Inflammatory macrophage treated with lipopolysaccharide for 1 hour (primary cell): ENCODE data around the gene ZNF91.
"Not testable (repeated sequence)": the region's sequence is repeated elsewhere in the genome, so short reads cannot be mapped to it uniquely, and the experiment has no call there.

Source experiments
- DNase-seq, 2 donors: peaks; one replicate each; pipeline ENCODE4 v3.0.0-alpha.2; 2020 to 2022

The ZNF91 gene

DNA sequence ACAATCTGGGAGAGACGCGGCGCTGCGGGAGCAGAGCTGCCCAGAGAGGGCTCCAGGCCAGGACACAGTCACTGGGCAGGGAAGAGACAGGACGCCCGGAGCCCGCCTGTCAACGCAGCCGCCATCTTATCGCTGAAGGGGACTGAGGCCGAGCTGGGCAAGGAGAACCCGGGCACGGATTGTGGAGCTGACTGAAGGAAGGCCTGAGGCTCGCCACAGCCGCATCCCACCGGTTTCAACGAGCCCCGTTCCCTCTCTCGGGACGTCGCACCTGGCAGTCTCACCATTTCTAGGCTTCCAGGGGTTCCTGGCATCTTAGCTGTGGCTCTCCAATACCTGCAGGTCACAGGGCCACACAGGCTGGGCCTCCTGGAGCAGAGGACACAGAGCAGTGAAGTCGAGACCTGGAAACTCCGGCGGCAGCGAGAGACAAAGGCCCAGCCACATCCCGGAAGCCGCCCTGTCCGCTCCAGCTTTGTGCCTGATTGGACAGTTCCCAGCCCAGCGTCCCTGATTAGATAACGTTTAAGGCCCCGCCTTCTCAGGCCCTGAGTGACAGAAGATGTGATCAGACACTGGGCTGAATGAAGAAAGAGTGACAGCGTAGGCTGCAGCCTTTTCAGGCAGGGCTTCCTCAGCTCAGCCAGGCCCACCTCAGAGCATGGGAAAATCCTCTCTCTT is at the start of gene ZNF91:
Gene ZNF91, minus strand, starts transcription at position 431 of the 681 bp plus-strand sequence. Its CDS starts 117 bp downstream, at position 314.
- DNase-seq, result peak; percentile 95 to 98

DNA sequence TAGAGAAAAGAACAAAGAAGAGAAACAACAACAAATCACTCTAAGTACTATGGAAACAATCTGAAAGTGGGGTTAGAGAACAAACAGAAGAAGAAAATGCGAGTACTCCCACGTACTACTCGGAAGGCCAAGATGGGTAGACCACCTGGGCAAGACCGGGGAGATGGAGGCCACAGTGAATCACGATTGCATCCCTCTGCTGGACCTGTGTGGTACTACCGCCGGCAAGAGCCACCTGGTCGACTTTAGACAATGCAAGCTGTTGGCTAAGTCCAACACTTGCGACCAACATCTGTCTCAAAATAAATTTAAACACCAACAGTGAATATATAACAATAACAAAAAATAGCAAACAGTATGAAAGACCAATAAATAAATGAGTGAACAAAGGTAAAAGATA is 45.5 kb upstream of the ZNF91 start:
- DNase-seq, result peak in 1 of 2 donors; percentile 0

DNA sequence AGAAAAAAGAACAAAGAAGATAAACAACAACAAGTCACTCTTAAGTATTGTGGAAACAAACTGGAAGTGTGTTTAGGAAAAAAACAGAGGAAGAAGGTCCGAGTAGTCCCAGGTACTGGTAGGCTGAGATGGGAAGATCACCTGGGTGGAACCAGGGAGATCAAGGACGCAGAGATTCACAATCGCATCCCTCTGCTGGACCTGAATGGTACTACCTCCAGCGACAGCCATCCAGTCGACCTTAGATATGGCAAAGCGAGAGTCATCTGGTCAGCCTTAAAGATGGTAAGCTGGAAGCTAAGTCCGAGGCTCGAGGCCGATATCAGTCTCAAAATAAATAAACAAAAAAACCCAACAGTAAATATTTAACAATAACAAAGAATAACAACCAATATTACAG is 44.9 kb upstream of the ZNF91 start:
- no peak for DNase-seq

DNA sequence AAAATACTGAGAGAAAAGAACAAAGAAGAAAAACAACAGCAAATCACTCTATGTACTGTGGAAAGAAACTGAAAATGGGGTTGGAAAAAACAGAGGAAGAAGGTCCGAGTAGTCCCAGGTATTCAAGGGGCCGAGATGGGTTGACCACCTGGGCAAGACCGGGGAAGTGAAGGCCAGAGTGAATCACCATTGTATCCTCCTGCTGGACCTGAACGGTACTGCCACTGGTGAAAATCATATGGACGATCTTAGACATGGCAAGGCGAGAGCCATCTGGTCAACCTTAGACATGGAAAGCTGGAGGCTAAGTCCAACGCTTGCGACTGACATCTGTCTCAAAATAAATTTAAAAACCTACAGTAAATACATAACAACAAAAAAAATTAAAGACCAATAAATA is 44.4 kb upstream of the ZNF91 start:
- no peak for DNase-seq

DNA sequence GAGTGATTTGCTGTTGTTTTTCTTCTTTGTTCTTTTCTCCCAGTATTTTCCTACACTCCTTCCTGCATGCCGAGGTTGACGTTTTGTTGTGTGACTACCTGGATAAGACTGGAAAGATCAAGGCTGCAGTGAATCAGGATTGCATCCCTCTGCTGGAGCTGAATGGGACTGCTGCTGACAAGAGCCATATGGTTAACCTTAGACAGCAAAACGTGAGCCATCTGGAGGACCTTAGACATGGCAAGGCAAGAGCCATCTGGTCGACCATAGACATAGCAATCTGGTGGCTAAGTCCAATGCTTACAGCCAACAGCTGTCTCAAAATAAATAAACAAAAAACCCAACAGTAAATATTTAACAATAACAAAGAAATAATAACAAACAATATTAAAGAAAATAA is 42.6 kb upstream of the ZNF91 start:
- DNase-seq, result no peak

DNA sequence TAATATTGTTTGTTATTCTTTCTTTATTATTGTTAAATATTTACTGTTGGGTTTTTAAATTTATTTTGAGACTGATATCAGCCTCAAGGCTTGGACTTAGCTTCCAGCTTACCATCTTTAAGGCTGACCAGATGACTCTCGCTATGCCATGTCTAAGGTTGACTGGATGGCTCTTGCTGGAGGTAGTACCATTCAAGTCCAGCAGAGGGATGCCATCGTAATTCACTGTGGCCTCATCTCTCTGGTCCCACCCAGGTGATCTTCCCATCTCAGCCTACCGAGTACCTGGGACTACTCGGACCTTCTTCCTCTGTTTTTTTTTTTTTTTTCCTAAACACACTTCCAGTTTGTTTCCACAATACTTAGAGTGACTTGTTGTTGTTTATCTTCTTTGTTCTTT is 41.7 kb upstream of the ZNF91 start:
- peak in 1 of 2 donors; percentile 1 for DNase-seq

DNA sequence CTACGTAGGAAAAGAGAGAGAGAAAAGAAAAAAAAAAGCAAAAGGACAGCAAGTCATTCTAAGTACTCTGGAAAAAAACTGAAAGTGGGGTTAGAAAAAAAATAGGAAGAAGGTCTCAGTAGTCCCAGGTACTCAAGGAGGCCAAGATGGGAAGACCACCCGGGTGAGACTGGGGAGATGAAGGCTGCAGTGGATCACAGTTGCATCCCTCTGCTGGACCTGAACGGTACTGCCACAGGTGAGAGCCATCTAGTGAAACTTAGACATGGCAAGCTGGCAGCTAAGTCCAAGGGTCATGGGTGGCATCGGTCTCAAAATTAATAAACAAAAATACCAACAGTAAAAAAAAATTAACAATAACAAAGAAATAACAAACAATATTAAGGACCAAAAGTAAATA is 41.0 kb upstream of the ZNF91 start:
- no peak for DNase-seq

DNA sequence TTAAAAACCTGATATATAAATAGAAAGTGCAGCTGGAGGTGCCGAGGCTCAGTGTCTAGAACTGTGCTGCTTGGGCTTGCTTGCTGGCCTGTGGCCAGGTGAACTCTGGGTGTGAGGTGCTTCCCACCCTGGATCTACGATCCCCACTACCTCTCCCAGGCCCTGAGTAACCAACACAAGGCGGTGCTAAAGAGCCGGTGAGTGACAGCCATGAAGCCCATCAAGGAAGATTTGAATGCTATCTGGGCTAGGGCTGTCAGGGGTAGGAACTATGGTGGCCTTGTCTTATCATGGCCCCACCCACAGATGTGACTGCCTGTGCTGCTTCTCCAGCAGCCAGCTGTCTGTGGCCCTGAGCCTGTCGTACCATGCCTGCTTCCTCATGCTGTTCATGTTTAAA is 25.6 kb upstream of the ZNF91 start:
- no peak for DNase-seq

DNA sequence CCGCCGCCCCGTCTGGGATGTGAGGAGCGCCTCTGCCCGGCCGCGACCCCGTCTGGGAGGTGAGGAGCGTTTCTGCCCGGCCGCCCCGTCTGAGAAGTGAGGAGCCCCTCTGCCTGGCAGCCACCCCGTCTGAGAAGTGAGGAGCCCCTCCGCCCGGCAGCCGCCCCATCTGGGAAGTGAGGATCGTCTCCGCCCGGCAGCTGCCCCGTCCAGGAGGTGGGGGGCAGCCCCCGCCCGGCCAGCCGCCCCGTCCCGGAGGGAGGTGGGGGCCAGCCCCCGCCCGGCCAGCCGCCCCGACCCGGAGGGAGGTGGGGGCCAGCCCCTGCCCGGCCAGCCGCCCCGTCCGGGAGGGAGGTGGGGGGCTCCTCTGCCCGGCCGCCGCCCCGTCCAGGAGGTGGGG is 24.0 kb upstream of the ZNF91 start:
- DNase-seq, result not testable (repeated sequence)

DNA sequence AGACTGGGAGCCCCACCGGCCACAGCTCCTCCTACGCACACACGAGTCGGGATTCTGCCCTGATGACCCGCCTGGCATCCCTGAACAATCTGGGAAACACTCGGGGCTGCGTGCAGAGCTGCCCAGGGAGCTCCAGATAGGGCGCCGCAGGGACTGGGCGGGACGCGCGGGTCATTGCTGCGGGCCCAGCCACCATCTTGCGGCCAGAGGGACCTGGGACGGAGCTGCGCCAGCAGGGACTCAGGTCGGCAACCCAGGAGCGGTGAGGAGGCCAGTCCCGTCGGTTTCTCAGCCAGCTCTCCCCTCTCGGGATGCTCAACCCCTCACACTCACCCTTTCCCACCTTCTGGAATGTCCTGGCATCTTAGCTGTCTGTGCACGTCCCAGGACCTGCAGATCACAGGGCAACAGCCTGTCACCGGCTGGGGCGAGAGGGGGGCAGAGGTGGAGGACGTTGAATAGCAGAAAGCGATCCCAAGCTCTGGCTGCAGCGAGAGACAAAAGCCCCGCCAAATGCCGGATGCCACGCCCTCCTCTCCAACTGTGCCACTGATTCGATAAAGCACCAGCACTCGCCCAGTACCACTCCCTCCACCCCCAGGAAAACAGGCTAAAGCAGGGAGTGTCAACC is 20.4 kb upstream of the ZNF91 start:
- no peak for DNase-seq

DNA sequence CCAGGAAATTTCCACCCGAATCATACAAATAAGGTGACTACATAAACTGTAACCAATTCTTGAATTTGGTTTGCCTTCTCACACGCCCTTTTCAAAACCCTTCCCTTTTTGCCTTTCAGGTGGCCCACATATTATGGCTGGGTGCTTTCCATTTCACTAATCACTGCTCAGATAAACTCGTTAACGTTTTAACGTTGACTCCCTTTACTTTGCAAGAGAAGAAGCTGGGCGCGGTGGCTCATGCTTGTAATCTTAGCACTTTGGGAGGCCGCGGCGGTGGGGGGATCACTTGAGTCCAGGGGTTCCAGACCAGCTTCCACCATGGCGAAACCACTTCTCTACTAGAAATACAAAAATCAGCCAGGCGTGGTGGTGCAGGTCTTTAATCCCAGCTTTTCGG is 19.8 kb upstream of the ZNF91 start:
- no peak for DNase-seq

DNA sequence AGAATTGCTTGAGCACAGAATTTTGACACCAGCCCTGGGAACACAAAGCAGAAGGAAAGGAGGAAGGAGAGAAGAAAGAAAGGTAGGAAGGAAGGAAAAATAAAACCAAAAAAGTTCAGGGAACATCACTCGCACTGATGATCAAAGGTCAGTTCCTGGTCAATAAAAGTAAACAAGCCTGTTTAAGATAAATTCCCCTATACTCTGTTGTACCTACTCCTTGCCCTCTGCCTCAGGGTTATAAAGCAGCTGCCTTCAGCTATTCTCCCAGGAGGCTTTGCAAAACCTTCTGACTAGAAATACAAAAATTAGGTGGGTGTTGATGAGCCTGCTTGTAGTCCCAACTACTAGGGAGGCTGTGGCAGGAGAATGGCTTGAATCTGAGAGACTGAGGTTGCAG is 14.9 kb upstream of the ZNF91 start:
- no peak for DNase-seq

DNA sequence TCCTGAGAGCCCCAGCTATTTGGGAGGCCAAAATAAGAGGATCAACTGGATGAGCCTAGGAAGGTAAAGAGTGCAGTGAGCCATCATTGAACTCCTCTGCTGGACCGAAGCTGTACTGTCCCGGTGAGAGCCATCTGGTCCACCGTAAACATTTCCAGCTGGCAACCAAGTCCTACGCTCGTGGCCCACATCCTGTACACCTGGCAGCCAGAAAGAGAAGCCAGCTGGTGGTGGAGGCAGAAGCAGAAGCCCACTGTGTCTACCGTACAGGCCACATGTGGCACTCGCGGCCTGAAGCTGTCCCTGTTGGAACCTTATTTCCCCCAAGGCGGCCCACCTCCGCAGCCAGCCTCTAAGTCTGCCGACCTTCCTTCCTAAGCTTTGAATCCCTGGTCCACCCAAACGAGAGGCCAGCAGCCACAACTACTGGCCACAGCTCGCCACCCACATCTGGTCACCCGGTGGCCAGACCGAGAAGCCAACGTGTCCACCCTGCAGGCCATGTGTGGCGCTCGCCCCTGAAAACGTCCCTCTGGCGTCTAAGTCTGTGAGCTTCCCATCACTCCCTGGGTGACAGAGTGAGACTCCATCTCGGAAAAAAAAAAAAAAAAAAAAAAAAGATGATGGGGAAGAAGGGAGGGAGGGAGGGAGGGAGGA is 14.2 kb upstream of the ZNF91 start:
- DNase-seq, result no peak

DNA sequence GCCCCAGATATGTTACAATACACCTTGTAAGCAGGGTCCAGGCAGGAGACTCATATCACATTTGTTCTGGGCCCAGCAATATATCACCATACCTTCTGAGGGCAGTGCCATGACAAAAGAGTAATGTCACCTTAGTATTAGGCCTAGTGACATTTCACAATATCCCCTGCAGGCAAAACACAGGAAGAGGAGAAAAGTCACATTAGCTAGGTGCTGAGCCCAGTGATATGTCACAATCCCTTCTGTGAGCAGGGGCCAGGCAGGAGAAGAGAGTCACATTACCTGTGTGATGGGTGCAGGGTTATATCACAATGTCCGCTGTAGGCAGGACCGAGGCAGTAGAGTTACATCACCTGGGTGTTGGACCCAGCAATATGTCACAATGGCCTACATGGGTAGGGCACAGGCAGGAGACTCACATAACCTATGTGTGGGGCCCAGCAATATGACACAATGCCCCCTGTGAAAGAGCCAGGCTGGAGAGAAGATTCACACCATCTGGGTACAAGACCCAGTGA is 12.4 kb upstream of the ZNF91 start:
- no peak for DNase-seq

DNA sequence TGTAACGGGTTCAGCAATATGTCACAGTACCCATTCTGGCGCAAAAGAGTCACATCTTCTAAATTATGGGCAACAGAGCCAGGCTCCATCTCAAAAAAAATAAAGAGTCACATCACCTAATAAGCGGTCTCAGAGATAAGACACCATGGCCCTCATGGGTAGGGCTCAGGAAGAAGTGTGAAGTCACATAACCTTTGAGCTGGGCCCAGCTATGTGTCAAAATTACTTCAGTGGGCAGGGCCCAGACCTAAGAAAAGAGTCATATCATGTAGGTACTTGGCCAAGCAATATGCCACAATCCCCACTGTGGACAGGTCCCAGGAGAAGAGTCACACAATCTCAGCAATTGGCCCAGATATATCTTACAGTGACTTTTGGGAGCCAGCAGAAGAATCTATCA is 11.4 kb upstream of the ZNF91 start:
- DNase-seq, result no peak

DNA sequence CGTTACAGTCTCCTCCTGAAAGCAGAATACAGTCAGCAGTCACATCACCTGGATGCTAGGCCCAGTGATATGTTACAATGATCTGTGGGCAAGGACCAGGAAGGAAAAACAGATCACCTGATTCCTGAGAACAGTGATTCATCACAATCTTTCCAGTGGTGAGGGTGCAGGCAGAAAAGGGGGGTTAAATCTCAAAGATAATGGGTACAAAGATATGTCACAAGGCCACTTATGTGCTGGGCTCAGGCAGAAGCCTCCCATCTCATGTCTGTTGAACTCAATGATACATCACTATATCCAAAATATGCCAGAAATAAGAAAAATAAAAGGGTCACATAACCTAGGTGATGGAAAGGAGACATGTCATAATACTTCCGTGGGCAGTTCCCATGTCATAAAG is 10.8 kb upstream of the ZNF91 start:
- DNase-seq, result no peak

DNA sequence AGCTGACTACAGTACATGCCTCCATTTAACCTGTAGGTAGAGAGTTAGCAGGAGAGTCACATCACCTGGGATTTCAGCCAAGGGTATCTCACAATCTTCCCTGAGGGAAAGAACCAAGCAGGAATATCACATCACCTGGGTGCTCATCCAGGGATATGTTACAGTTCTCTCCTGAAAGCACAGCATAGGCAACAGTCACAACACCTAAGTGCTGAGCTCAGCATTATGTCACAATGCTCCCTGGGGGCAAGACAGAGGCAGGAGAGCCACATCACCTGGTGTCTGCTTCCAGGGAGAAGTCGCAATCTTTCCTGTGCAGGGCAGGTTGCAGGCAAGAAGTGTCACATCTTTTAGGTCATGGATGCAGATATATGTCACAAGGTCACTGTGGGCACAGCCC is 9.4 kb upstream of the ZNF91 start:
- DNase-seq, result no peak

DNA sequence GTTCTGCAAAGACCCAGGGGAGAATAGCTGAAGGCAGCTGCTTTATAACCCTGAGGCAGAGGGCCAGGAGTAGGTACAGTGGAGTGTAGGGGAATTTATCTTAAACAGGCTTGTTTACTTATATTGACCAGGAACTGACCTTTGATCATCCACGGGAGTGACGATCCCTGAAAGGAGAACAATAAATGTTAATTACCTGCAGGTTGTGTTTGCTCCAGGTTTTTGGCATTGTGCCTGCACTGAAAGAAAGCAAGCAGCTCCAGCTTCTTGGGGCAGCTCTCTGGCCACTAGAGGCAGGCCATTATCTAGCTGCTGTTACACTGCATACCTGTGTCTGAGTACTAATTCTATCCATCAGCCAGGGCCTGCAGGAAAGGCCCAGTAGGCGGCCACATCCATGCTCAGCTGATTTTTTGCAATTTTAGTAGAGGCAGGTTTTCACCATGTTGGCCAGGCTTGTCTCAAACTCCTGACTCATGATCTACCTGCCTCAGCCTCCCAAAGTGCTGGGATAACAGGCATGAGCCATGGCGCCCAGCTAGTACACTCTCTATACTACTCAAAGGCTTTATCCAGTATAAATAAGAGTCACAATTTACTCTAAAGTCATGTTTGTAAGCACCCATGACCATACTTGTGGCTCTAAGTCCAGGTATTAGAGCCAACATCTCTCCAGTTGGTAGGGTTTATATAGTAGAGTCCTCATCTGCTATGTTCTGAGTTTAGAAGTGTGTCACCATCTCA is 8.5 kb upstream of the ZNF91 start:
- DNase-seq, result no peak

DNA sequence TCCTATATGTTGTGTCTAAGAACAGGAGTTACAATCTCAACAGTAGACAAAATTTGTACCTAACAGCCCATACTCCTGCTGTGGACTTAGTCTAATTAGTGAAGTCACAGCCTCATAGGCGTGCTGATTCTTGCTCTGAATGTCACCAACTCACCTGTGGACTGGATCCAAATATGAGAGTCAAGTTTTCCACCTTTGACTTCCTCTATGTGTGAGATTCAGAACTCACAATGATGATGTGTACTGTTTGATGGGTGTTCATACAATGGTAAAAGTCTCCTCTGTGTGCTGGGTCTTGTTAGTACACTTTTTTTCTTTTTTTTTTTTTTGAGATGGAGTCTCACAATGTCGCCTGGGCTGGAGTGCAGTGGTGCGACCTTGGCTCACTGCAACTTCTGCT is 7.8 kb upstream of the ZNF91 start:
- no peak for DNase-seq

DNA sequence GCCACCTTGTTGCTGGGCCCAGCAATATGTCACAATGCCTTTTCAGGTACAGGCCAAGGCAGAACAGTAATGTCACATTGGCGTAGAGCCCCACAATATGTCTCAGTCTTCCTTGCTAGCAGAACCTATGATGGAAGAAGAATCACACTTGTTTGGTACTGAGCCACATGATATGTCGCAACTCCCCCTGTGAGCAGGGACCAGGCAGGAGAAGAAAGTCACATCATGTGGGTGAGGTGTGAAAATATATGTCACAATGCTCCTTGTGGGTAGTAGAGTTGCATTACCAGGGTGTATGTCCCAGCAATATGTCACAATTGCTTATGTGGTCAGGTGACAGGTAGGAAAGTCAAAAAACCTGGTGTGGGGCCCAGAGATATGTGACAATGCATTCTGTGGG is 7.1 kb upstream of the ZNF91 start:
- DNase-seq, result no peak

DNA sequence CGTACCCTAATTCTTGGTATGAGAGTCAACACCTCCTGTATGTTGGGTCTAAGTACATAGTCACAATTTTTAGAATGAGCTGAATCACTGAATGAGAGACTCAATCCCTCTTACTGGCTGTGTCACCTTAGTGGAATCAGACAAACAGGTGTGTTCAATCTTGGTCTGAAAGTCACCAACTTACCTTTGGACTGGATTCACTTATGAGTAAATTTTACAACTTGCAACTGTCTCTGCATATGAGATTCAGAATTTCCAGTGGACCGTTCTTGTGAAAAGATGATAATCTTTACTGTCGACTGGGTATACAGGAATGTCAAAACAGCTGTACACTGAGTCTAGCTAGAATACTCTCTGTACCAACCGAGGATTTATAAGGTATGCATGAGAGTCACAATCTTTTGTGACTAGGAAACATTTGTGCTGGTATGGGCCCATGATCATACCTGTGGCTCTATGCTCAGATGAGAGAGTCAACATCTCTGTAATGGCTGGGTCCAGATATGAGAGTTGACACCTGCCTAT is 5.9 kb upstream of the ZNF91 start:
- no peak for DNase-seq

DNA sequence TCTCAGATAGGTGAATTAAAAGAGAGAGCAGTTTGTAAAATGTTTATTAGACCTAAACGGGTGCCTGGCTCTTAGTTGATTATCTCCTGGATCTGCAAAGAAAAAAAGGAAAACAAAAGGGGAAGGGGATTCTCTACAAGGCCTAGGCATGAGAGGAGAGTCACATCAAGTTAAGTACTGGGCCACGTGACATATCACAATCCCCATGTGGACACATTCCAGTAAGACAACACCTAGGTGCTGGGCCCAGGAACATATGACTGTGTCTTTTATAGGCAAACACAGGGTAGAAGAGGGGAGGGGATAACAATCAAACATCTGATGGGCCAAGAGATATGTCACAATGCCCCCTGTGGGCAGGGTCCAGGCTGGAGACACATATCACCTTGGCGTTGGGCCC is 4.2 kb upstream of the ZNF91 start:
- DNase-seq, result no peak

DNA sequence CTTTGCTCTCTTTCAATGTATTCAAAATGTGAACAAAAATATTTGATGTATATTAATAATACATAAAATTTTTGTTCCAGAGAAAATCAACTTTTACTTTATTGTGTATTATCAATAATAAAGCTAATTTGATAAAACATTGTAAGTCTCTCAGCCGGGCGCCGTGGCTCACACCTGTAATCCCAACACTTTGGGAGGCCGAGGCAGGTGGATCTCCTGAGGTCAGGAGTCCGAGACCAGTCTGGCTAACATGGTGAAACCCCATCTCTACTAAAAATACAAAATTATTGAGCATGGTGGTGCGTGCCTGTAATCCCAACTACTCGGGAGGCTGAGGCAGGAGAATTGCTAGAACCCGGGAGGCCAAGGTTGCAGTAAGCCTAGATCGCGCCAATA is 449 bp upstream of the ZNF91 start:
- DNase-seq, result not testable (repeated sequence)
